SK-N-SH treated with all-trans-retinoic acid at 6 μM for 48 hours (cell line): ENCODE data around the gene LSM7.

Source experiments
- ATAC-seq: fragments of 200-7000 bp; cut with Tn5 transposase; 3 replicates; pipeline ENCODE4 v1.9.1; 2020; ENCODE audit warnings: mild to moderate bottlenecking, moderate library complexity
- ARNTL ChIP-seq: fragments of 450-650 bp; formaldehyde crosslinking; IDR thresholded peaks from 2 replicates; pipeline ENCODE4 v1.5.0; 2020; ENCODE audit warnings: low read depth, mild to moderate bottlenecking, moderate library complexity, borderline replicate concordance
- BACH2 ChIP-seq: fragments of 250-450 bp; sonication (Bioruptor Pico); IDR thresholded peaks from 2 replicates; pipeline ENCODE4 v1.9.0; 2021; ENCODE audit warnings: mild to moderate bottlenecking, borderline replicate concordance
- CREB5 ChIP-seq: fragments of 250-450 bp; sonication (Bioruptor Pico); IDR thresholded peaks from 2 replicates; pipeline ENCODE4 v1.5.1; 2020; ENCODE audit warnings: low read depth, mild to moderate bottlenecking, moderate library complexity
- CSDC2 ChIP-seq: fragments of 250-450 bp; sonication (Bioruptor Pico); IDR thresholded peaks from 2 replicates; pipeline ENCODE4 v1.5.0; 2020; ENCODE audit warnings: mild to moderate bottlenecking, moderate library complexity
- CSRNP3 ChIP-seq: fragments of 250-450 bp; sonication (Bioruptor Pico); IDR thresholded peaks from 2 replicates; pipeline ENCODE4 v1.5.1; 2021; ENCODE audit warnings: mild to moderate bottlenecking, moderate library complexity
- ISL1 ChIP-seq: fragments of 250-450 bp; sonication (Bioruptor Pico); IDR thresholded peaks from 2 replicates; pipeline ENCODE4 v2.1.2; 2022; ENCODE audit warnings: mild to moderate bottlenecking, moderate library complexity
- OSR1 ChIP-seq: fragments of 250-450 bp; sonication (Bioruptor Pico); IDR thresholded peaks from 2 replicates; pipeline ENCODE4 v1.8.0; 2022; ENCODE audit warnings: moderate library complexity, mild to moderate bottlenecking, inconsistent platforms
- PATZ1 ChIP-seq: fragments of 250-450 bp; sonication (Bioruptor Pico); IDR thresholded peaks from 2 replicates; pipeline ENCODE4 v1.8.0; 2020; ENCODE audit warnings: mild to moderate bottlenecking, moderate library complexity, borderline replicate concordance
- POU6F1 ChIP-seq: fragments of 250-450 bp; sonication (Bioruptor Pico); IDR thresholded peaks from 2 replicates; pipeline ENCODE4 v1.8.0; 2021; ENCODE audit warnings: low read depth, mild to moderate bottlenecking, moderate library complexity, borderline replicate concordance
- PPARA ChIP-seq: fragments of 250-450 bp; sonication (Bioruptor Pico); IDR thresholded peaks from 2 replicates; pipeline ENCODE4 v1.5.0; 2020; ENCODE audit warnings: mild to moderate bottlenecking, borderline replicate concordance
- TCF4 ChIP-seq: fragments of 250-450 bp; sonication (Bioruptor Pico); IDR thresholded peaks from 2 replicates; pipeline ENCODE4 v1.8.0; 2021; ENCODE audit warnings: mild to moderate bottlenecking, moderate library complexity, borderline replicate concordance
- TOX ChIP-seq: fragments of 250-450 bp; sonication (Bioruptor Pico); IDR thresholded peaks from 2 replicates; pipeline ENCODE4 v1.8.0; 2021; ENCODE audit warnings: mild to moderate bottlenecking, moderate library complexity, borderline replicate concordance
- TSHZ2 ChIP-seq: fragments of 250-450 bp; sonication (Bioruptor Pico); IDR thresholded peaks from 2 replicates; pipeline ENCODE4 v1.5.0; 2020; ENCODE audit warnings: mild to moderate bottlenecking, moderate library complexity
- ZC3H10 ChIP-seq: fragments of 250-450 bp; sonication (Bioruptor Pico); IDR thresholded peaks from 2 replicates; pipeline ENCODE4 v1.5.1; 2021; ENCODE audit warnings: mild to moderate bottlenecking, moderate library complexity
- ZFP3 ChIP-seq: fragments of 250-450 bp; sonication (Bioruptor Pico); IDR thresholded peaks from 2 replicates; pipeline ENCODE4 v1.5.0; 2020; ENCODE audit warnings: mild to moderate bottlenecking, moderate library complexity
- ZNF565 ChIP-seq: fragments of 450-650 bp; formaldehyde crosslinking; conservative IDR thresholded peaks from 2 replicates; pipeline ENCODE4 v1.5.0; 2020; ENCODE audit warnings: low read depth, mild to moderate bottlenecking, moderate library complexity
- ZNF70 ChIP-seq: fragments of 450-650 bp; formaldehyde crosslinking; IDR thresholded peaks from 2 replicates; pipeline ENCODE4 v1.5.0; 2020; ENCODE audit warnings: mild to moderate bottlenecking, moderate library complexity
- ZNF8 ChIP-seq: fragments of 450-650 bp; formaldehyde crosslinking; IDR thresholded peaks from 2 replicates; pipeline ENCODE4 v1.5.0; 2020; ENCODE audit warnings: mild to moderate bottlenecking, moderate library complexity

Gene LSM7

GRCh38 chr19:2334986-2335846 is 6.8 kb upstream of the LSM7 start (continued):
- TF ChIP-seq PATZ1 (CRISPR knock-in tag) (no peak), ZNF70 (CRISPR knock-in tag) (no peak), ARNTL (CRISPR knock-in tag) (no peak), ZC3H10 (CRISPR knock-in tag) (no peak), ZNF565 (CRISPR knock-in tag) (no peak), TOX (CRISPR knock-in tag) (no peak), POU6F1 (no peak)

GRCh38 chr19:2334426-2334825 is 6.0 kb upstream of the LSM7 start:
- no peak for ATAC-seq
- TF ChIP-seq ZNF565 (CRISPR knock-in tag) (no peak), CSRNP3 (no peak), PATZ1 (CRISPR knock-in tag) (no peak), ZFP3 (no peak), TOX (CRISPR knock-in tag) (no peak), CREB5 (CRISPR knock-in tag) (no peak), TSHZ2 (CRISPR knock-in tag) (no peak), TCF4 (CRISPR knock-in tag) (no peak)

- no peak for ATAC-seq
- TF ChIP-seq CREB5 (CRISPR knock-in tag) (no peak), CSDC2 (CRISPR knock-in tag) (no peak), CSRNP3 (no peak), PPARA (no peak), BACH2 (CRISPR knock-in tag) (no peak), TSHZ2 (CRISPR knock-in tag) (no peak), ISL1 (CRISPR knock-in tag) (no peak), ZNF8 (CRISPR knock-in tag) (no peak), OSR1 (CRISPR knock-in tag) (no peak)
These were observed 5.4 kb upstream of the LSM7 start for GRCh38 chr19:2333807-2334211.
